HepG2 (cell line): ENCODE results near the gene NONO. TPM values are rescaled to one million over a fixed set of nuclear protein-coding genes. Genes with fewer than 3 reads are reported as not detected.

Source experiments
- ATAC-seq: fragments of 200-7000 bp; cut with Tn5 transposase; 3 replicates; pipeline ENCODE4 v1.9.1; 2020; ENCODE audit warnings: mild to moderate bottlenecking, moderate library complexity
- BruUV-seq: library from RNA; stranded (reverse); fragments of 400-500 nt; replicated peaks from 2 replicates; lab custom pipeline; 2021; lab: Mats Ljungman, UMichigan
- CTCF ChIA-PET: fragments of 300-600 bp; formaldehyde crosslinking; extraction: SDS; loops from one replicate; lab custom pipeline; 2021; ENCODE audit warnings: low total read pairs, inconsistent platforms, low intra/inter-chr PET ratio; lab: Yijun Ruan, JAX
- POLR2A ChIA-PET: fragments of 350-600 bp; sonication (Branson Sonifier 250); formaldehyde crosslinking; loops from one replicate; lab custom pipeline; 2020; ENCODE audit warnings: antibody characterized with exemption, inconsistent platforms; lab: Yijun Ruan, JAX
- DNase-seq: peaks from one replicate; pipeline ENCODE4 v3.0.0-alpha.2; 2015; ENCODE audit warnings: low spot score
- FAIRE-seq: peaks from 3 replicates; lab custom pipeline; 2011; peaks lifted over from hg19 to GRCh38; lab: Jason Lieb, UNC
- H2AFZ ChIP-seq: one replicate; pipeline ENCODE4 v1.6.1; 2011; ENCODE audit warnings: low read length, inconsistent platforms
- H3K27ac ChIP-seq: fragments of 300-600 bp; 3 replicates; pipeline ENCODE4 v1.8.0; 2011; ENCODE audit warnings: mixed run types, mild to moderate bottlenecking, mixed read lengths, low read length, inconsistent platforms; ENCODE audit not compliant: insufficient read depth; ENCODE audit errors: extremely low read length
- H3K27me3 ChIP-seq, 2 experiments: fragments of 200-600 bp in 1 of 2; 2 replicates in 1 of 2; 3 replicates in 1 of 2; pipeline versions ENCODE4 v1.6.0 to v1.8.0; 2011; ENCODE audit warnings: low read length in 2 of 2, mild to moderate bottlenecking in 2 of 2, moderate library complexity in 2 of 2, inconsistent platforms in 1 of 2; ENCODE audit not compliant: insufficient read depth in 2 of 2, control insufficient read depth in 1 of 2
- H3K36me3 ChIP-seq, 2 experiments: fragments of 200-600 bp in 1 of 2; replicated peaks in 1 of 2; 2 replicates in 1 of 2; 3 replicates in 1 of 2; pipeline versions ENCODE4 v1.5.1 to v1.8.0; 2011; ENCODE audit warnings: low read length in 2 of 2, inconsistent platforms in 1 of 2; ENCODE audit not compliant: insufficient read depth in 2 of 2, control insufficient read depth in 1 of 2
- H3K4me1 ChIP-seq: 2 replicates; pipeline ENCODE4 v1.5.1; 2012; ENCODE audit warnings: low read length, inconsistent platforms; ENCODE audit not compliant: insufficient read depth
- H3K4me2 ChIP-seq: 2 replicates; pipeline ENCODE4 v1.6.0; 2011; ENCODE audit warnings: low read depth, low read length, inconsistent platforms
- H3K4me3 ChIP-seq, 3 experiments: fragments of 200-600 bp in 1 of 3; sonication (generic), shearing (Covaris generic) in 1 of 3; replicated peaks in 1 of 3; 2 replicates each; pipeline ENCODE4 v1.5.1; 2011 to 2016; ENCODE audit warnings: low read length in 3 of 3, inconsistent platforms in 2 of 3, low read depth in 2 of 3, mild to moderate bottlenecking in 2 of 3, control low read depth in 1 of 3, mixed read lengths in 1 of 3; ENCODE audit not compliant: insufficient read depth in 1 of 3
- H3K79me2 ChIP-seq: one replicate; pipeline ENCODE4 v1.6.1; 2011; ENCODE audit warnings: low read length, inconsistent platforms; ENCODE audit not compliant: insufficient read depth
- H3K9ac ChIP-seq: 2 replicates; pipeline ENCODE4 v1.6.0; 2011; ENCODE audit warnings: mild to moderate bottlenecking, low read depth, low read length, inconsistent platforms; ENCODE audit not compliant: insufficient read depth
- H3K9me3 ChIP-seq: 2 replicates; pipeline ENCODE4 v1.5.1; 2012; ENCODE audit warnings: mild to moderate bottlenecking, low read length
- H4K20me1 ChIP-seq: 2 replicates; pipeline ENCODE4 v1.6.0; 2011; ENCODE audit warnings: inconsistent platforms, mild to moderate bottlenecking, low read length, moderate library complexity; ENCODE audit not compliant: insufficient read depth
- EEA1 ChIP-seq: sonication (generic); formaldehyde crosslinking; IDR thresholded peaks from 2 replicates; pipeline ENCODE4 v1.5.1; 2020; ENCODE audit warnings: mild to moderate bottlenecking, missing genetic modification reagents, borderline replicate concordance
- MEIS1 ChIP-seq: sonication (generic); formaldehyde crosslinking; IDR thresholded peaks from 2 replicates; pipeline ENCODE4 v1.9.0; 2021; ENCODE audit warnings: mild to moderate bottlenecking, missing genetic modification reagents, moderate library complexity, borderline replicate concordance
- ZNF317 ChIP-seq: sonication (generic); formaldehyde crosslinking; IDR thresholded peaks from 2 replicates; pipeline ENCODE4 v1.5.0; 2020; ENCODE audit warnings: mild to moderate bottlenecking, missing genetic modification reagents
- ZNF432 ChIP-seq: sonication (generic); formaldehyde crosslinking; IDR thresholded peaks from 2 replicates; pipeline ENCODE4 v1.5.0; 2020; ENCODE audit warnings: missing genetic modification reagents, mild to moderate bottlenecking, borderline replicate concordance
- ZNF674 ChIP-seq: sonication (generic); formaldehyde crosslinking; IDR thresholded peaks from 2 replicates; pipeline ENCODE4 v1.5.0; 2020; ENCODE audit warnings: low read depth, mild to moderate bottlenecking, missing genetic modification reagents
- ZNF792 ChIP-seq: IDR thresholded peaks from 2 replicates; pipeline ENCODE4 v1.6.1; 2016
- WGBS: methylation state at CpG from one replicate; pipeline ENCODE4 v1.1.6; 2017; ENCODE audit warnings: low lambda C conversion rate; 5-methylcytosine and 5-hydroxymethylcytosine counted together
- in situ Hi-C: cut with HindIII; loops from 2 replicates; pipeline ENCODE4 v1.10.0; 2017; ENCODE audit warnings: low pct_unique_long_range_greater_than_20kb; ENCODE audit not compliant: extremely low pct_ligation_motif_present
- intact Hi-C: fragments of 100-400 bp; cut with micrococcal nuclease; formaldehyde crosslinking; loops from one replicate; pipeline ENCODE4 v1.10.0; 2022; ENCODE audit not compliant: unreplicated experiment
- polyA plus RNA-seq, 8 experiments: library from polyadenylated mRNA; depleted of rRNA in 3 of 8; stranded (reverse) in 7 of 8; unstranded in 1 of 8; fragments of >200 nt; fragmentation: Illumina TruSeq in 4 of 8; extraction: Trizol in 4 of 8; gene quantifications; 2 replicates each; pipeline versions ENCODE4 v1.2.1 to v1.2.3, GENCODE V29; 2011 to 2016; ENCODE audit warnings: low read depth in 4 of 8, missing spikeins in 1 of 8, mixed read lengths in 1 of 8; ENCODE audit not compliant: insufficient read depth in 1 of 8
- total RNA-seq, 5 experiments: library from RNA; depleted of rRNA; stranded (reverse); fragments of >200 nt; fragmentation: Illumina TruSeq; extraction: Trizol; gene quantifications; 2 replicates each; pipeline ENCODE4 v1.2.3, GENCODE V29; 2016; ENCODE audit warnings: low read depth in 1 of 5
- TF ChIP-seq, protein P1 (sequence below): sonication (generic); formaldehyde crosslinking; IDR thresholded peaks from 2 replicates; pipeline ENCODE4 v1.8.1; 2023; ENCODE audit warnings: missing genetic modification reagents, inconsistent platforms, borderline replicate concordance
- TF ChIP-seq, protein P2 (sequence below): sonication (generic); formaldehyde crosslinking; IDR thresholded peaks from 2 replicates; pipeline ENCODE4 v1.4.0; 2020; ENCODE audit warnings: missing genetic modification reagents
- TF ChIP-seq, protein P3 (sequence below): sonication (generic); formaldehyde crosslinking; IDR thresholded peaks from 2 replicates; pipeline ENCODE4 v1.5.0; 2020; ENCODE audit warnings: mild to moderate bottlenecking, missing genetic modification reagents, borderline replicate concordance
- TF ChIP-seq, protein P4 (sequence below): sonication (generic); formaldehyde crosslinking; IDR thresholded peaks from 2 replicates; pipeline ENCODE4 v1.8.0; 2022; ENCODE audit warnings: mild to moderate bottlenecking, missing genetic modification reagents

Gene NONO
- total and polyA plus RNA-seq, 2 of the 13 experiments (the other 11 are each of a cell fraction or from before 2014, with no cell fraction given): 408 to 605 TPM

DNA sequence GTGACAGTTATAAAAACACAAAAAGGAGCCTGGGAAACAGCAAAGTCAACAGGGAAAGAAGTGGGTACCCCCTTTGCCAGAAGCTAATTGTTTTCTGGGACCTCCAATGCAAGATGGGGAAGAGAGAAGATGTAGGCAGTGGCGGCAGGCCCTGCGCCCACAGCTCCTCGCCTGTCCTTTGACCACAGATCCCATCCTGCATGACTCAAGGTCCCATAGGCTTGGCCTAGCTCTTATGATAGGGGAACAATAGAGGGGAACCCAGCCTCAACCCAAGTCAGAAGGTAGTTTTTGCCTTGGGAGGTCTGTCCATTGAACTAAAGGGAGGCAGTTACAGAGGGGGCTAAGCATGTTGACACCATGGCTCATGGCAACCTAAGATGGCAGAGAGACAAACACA lies 43.7 kb upstream of the NONO start (continued):
- TF ChIP-seq, protein P1, sequence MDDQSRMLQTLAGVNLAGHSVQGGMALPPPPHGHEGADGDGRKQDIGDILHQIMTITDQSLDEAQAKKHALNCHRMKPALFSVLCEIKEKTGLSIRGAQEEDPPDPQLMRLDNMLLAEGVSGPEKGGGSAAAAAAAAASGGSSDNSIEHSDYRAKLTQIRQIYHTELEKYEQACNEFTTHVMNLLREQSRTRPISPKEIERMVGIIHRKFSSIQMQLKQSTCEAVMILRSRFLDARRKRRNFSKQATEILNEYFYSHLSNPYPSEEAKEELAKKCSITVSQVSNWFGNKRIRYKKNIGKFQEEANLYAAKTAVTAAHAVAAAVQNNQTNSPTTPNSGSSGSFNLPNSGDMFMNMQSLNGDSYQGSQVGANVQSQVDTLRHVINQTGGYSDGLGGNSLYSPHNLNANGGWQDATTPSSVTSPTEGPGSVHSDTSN (CRISPR knock-in tag): no peak
- TF ChIP-seq, protein P2, sequence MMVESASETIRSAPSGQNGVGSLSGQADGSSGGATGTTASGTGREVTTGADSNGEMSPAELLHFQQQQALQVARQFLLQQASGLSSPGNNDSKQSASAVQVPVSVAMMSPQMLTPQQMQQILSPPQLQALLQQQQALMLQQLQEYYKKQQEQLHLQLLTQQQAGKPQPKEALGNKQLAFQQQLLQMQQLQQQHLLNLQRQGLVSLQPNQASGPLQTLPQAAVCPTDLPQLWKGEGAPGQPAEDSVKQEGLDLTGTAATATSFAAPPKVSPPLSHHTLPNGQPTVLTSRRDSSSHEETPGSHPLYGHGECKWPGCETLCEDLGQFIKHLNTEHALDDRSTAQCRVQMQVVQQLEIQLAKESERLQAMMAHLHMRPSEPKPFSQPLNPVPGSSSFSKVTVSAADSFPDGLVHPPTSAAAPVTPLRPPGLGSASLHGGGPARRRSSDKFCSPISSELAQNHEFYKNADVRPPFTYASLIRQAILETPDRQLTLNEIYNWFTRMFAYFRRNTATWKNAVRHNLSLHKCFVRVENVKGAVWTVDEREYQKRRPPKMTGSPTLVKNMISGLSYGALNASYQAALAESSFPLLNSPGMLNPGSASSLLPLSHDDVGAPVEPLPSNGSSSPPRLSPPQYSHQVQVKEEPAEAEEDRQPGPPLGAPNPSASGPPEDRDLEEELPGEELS (CRISPR knock-in tag): no peak
- TF ChIP-seq, all 625 proteins: peak for 0

DNA sequence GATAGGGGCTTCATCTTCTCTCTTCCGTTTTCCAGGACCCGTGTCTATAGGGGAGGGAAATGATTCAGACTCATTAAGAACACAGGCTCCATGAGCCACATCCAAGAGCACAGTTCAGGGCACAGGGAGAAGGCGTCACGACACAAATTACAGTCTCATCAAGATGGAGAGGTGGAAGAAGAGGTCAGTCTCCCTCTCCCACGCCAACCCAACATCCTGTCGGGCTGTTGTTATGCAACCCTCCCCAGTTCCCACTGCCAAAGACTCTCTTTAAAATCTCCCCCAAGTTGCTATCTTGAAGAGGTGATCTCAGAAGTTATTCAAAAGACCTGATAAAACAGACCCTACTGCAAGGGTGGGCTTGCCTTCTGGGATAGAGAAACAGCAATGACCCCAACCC lies 42.1 kb upstream of the NONO start:
- H3K27ac ChIP-seq: no peak overlapping the region
- FAIRE-seq (no peak), ATAC-seq (no peak), DNase-seq (no peak)
- WGBS: 97% methylated on average over 5 of the region's 6 CpGs
- H3K9ac ChIP-seq: no peak overlapping the region
- no peak overlapping the region for H3K4me2 ChIP-seq
- peaks cover 8 to 36% of the 10 kb centered on the region in 2 experiments for H3K36me3 ChIP-seq
- no peak overlapping the region for H2AFZ ChIP-seq
- POLR2A ChIA-PET: no interaction called here
- CTCF ChIA-PET: no interaction called here
- no peaks in the 10 kb centered on the region for H3K79me2 ChIP-seq
- H3K27me3 ChIP-seq: no peaks in the 10 kb centered on the region
- no TSS peak for BruUV-seq
- no peaks in the 10 kb centered on the region for H4K20me1 ChIP-seq
- in situ Hi-C loops: no loop called here
- no peaks in the 10 kb centered on the region for H3K9me3 ChIP-seq
- intact Hi-C loops: no loop called here
- H3K4me1 ChIP-seq: no peaks in the 10 kb centered on the region; the same call in 1 of the 2 replicates
- no peak overlapping the region for H3K4me3 ChIP-seq
- TF ChIP-seq, protein P3, sequence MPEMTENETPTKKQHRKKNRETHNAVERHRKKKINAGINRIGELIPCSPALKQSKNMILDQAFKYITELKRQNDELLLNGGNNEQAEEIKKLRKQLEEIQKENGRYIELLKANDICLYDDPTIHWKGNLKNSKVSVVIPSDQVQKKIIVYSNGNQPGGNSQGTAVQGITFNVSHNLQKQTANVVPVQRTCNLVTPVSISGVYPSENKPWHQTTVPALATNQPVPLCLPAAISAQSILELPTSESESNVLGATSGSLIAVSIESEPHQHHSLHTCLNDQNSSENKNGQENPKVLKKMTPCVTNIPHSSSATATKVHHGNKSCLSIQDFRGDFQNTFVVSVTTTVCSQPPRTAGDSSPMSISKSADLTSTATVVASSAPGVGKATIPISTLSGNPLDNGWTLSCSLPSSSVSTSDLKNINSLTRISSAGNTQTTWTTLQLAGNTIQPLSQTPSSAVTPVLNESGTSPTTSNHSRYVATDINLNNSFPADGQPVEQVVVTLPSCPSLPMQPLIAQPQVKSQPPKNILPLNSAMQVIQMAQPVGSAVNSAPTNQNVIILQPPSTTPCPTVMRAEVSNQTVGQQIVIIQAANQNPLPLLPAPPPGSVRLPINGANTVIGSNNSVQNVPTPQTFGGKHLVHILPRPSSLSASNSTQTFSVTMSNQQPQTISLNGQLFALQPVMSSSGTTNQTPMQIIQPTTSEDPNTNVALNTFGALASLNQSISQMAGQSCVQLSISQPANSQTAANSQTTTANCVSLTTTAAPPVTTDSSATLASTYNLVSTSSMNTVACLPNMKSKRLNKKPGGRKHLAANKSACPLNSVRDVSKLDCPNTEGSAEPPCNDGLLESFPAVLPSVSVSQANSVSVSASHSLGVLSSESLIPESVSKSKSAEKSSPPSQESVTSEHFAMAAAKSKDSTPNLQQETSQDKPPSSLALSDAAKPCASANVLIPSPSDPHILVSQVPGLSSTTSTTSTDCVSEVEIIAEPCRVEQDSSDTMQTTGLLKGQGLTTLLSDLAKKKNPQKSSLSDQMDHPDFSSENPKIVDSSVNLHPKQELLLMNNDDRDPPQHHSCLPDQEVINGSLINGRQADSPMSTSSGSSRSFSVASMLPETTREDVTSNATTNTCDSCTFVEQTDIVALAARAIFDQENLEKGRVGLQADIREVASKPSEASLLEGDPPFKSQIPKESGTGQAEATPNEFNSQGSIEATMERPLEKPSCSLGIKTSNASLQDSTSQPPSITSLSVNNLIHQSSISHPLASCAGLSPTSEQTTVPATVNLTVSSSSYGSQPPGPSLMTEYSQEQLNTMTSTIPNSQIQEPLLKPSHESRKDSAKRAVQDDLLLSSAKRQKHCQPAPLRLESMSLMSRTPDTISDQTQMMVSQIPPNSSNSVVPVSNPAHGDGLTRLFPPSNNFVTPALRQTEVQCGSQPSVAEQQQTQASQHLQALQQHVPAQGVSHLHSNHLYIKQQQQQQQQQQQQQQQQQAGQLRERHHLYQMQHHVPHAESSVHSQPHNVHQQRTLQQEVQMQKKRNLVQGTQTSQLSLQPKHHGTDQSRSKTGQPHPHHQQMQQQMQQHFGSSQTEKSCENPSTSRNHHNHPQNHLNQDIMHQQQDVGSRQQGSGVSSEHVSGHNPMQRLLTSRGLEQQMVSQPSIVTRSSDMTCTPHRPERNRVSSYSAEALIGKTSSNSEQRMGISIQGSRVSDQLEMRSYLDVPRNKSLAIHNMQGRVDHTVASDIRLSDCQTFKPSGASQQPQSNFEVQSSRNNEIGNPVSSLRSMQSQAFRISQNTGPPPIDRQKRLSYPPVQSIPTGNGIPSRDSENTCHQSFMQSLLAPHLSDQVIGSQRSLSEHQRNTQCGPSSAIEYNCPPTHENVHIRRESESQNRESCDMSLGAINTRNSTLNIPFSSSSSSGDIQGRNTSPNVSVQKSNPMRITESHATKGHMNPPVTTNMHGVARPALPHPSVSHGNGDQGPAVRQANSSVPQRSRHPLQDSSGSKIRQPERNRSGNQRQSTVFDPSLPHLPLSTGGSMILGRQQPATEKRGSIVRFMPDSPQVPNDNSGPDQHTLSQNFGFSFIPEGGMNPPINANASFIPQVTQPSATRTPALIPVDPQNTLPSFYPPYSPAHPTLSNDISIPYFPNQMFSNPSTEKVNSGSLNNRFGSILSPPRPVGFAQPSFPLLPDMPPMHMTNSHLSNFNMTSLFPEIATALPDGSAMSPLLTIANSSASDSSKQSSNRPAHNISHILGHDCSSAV (CRISPR knock-in tag): no peak
- TF ChIP-seq ZNF432 (CRISPR knock-in tag): no peak
- TF ChIP-seq, protein P4, sequence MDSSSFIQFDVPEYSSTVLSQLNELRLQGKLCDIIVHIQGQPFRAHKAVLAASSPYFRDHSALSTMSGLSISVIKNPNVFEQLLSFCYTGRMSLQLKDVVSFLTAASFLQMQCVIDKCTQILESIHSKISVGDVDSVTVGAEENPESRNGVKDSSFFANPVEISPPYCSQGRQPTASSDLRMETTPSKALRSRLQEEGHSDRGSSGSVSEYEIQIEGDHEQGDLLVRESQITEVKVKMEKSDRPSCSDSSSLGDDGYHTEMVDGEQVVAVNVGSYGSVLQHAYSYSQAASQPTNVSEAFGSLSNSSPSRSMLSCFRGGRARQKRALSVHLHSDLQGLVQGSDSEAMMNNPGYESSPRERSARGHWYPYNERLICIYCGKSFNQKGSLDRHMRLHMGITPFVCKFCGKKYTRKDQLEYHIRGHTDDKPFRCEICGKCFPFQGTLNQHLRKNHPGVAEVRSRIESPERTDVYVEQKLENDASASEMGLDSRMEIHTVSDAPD: no peak
- no peak for TF ChIP-seq ZNF317 (CRISPR knock-in tag)
- no peak for TF ChIP-seq MEIS1 (CRISPR knock-in tag)
- no peak for TF ChIP-seq ZNF792
- no peak for TF ChIP-seq ZNF674 (CRISPR knock-in tag)
- TF ChIP-seq EEA1 (CRISPR knock-in tag): no peak
